GM19023 (cell line): ENCODE data around the gene ANXA11.
"Not testable (repeated sequence)": the region's sequence is repeated elsewhere in the genome, so short reads cannot be mapped to it uniquely, and the experiment has no call there.

Source experiments
- ATAC-seq: cut with Tn5 transposase; IDR thresholded peaks from one replicate; pipeline ENCODE4 v1.9.1; 2021; ENCODE audit warnings: mild to moderate bottlenecking, moderate library complexity; ENCODE audit not compliant: unreplicated experiment

ANXA11 gene

GRCh38 chr10:80210259-80210658 lies 4.9 kb upstream of the ANXA11 start:
- ATAC-seq = no peak

GRCh38 chr10:80207768-80208370 lies 2.5 kb upstream of the ANXA11 start:
- ATAC-seq = no peak

DNA sequence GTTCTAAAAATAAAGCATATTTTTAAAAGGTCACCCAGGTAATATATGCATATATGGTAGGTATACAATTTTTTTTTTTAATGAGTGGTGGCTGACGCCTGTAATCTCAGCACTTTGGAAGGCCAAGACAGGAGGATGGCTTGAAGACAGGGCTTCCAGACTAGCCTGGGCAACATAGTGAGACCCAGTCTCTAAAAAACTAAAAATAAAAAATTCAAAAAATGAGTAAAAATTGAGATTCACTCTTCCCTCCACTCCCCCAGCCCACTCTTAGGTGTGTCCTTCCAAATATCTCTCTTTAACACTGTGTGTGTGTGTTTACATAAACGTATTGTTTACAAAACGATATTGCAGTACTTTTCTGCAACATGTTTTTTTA lies 929 bp upstream of the ANXA11 start:
- ATAC-seq = no peak

GRCh38 chr10:80204677-80205476 lies 460 bp downstream of the ANXA11 start:
- ATAC-seq = peak; percentile 43

DNA sequence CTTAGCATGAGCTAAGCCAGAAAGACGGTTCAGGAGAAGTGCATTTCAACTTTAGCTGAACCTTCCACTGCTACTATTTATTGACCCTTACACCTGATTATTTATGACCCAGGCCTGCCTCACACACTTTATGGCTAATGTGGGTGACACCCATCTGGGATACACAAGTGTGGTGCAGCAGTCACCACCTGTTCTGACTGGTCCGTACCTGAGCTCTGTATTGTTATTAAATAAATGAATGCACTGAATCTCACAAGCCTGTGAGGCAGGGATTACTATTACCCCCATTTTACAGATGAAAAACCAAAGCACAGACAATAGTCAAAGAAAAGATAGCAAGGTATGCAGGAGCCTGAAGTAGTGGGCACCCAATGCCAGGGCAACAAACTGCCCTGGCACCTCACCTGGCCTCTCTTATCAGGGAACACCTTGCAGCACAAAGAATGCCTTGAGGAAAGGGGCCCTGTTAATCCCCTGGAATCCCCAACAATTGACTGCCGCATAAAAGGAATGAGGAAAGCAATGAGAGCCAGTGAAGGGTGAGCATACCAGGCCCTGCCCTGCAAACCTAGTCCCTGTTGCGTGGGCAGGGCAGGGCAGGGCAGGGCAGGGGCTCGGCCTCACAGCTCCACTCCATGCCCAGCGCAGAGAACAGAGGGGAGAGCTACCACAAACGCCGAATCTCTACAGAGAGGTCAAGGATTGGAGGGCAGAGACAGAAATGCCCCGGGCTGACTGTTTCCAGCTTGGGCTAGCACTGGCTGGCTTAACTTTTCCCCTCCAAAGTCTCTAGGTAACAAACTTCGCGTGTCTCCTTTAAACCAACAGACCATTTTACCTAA lies 1.3 kb downstream of the ANXA11 start:
- ATAC-seq = no peak

DNA sequence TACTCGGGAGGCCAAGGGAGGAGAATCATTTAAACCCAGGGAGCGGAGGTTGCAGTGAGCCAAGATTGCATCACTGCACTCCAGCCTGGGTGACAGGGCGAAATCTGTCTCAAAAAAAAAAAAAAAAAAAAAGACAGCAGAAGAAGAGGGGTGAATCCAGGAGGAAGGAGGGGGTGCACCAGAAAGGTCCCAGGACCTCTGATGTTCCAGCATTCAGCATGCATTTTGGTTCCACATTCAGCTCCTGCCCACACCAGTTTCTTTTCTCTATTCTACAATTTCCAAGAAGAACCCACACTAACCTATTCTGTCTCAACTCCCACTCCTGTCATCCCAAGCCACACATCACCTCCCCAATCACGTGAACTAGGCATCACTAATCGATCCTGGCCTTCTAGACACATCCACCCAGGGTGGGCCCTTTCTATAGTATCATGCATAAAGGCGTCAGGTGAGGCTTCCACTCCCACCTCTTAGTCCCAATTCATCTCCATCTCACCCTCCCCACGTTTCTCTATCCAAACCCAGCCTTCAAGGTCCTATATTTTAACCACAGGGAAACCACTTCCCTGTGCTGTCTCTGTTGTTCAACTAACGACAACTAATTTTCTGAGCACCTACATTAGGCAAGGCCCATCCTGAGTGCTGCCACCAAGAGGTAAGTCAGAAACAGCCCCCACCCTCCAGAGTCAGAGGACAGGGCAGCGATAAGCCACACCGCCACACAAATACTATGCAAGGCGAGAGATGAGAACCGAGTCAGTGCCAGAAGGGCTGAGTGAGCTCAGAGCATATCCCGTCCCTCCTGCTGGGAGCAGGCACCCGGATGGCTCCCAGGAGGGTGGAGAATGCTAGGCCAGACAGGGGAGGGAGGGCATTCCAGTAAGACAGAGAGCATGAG lies 2.2 kb downstream of the ANXA11 start:
- peak; percentile 48 for ATAC-seq

GRCh38 chr10:80202530-80202929 lies 2.8 kb downstream of the ANXA11 start:
- ATAC-seq = not testable (repeated sequence)

GRCh38 chr10:80201608-80202141 lies 3.7 kb downstream of the ANXA11 start:
- no peak for ATAC-seq

DNA sequence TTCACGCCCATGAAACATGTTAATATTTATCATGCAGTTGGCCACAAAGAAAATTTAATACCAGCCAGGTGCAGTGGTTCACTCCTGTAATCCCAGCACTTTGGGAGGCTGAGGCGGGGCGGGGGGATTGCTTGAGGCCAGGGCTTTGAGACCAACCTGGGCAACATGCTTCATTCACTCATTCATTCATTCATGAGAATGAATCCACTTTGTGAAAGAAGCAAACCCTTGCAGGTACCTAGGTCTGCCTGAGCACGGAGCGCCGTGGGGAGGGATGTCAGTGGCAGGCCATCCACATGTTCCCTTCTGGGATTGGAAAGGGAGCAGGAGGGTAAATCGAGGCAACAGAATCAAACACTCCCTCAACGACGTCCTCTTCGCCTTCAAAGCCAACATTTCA lies 4.7 kb downstream of the ANXA11 start:
- ATAC-seq = no peak

DNA sequence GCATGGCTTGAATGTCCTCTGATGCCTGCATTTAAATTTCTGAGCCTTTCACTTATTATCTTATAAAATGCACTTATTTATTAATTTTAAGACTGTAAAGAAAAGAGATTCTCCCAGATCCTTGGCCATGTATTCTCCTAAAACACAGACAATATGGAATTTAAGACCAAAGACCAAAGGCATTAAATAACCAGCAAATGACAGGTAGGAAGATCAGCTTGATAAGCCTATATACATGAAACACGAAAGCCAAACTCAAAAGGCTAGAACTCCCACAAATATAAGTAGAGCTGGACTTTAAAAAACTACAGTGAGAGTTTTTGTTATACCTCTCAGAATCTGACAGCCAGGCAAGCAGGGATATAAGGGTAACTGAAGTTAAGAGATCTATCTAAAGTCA lies 5.1 kb downstream of the ANXA11 start:
- no peak for ATAC-seq

GRCh38 chr10:80199828-80200227 lies 5.5 kb downstream of the ANXA11 start:
- no peak for ATAC-seq

- no peak for ATAC-seq
Observed at GRCh38 chr10:80197972-80198916, 7.1 kb downstream of the ANXA11 start.

- ATAC-seq = peak; percentile 7
Observed at GRCh38 chr10:80196950-80197315, 8.4 kb downstream of the ANXA11 start.

DNA sequence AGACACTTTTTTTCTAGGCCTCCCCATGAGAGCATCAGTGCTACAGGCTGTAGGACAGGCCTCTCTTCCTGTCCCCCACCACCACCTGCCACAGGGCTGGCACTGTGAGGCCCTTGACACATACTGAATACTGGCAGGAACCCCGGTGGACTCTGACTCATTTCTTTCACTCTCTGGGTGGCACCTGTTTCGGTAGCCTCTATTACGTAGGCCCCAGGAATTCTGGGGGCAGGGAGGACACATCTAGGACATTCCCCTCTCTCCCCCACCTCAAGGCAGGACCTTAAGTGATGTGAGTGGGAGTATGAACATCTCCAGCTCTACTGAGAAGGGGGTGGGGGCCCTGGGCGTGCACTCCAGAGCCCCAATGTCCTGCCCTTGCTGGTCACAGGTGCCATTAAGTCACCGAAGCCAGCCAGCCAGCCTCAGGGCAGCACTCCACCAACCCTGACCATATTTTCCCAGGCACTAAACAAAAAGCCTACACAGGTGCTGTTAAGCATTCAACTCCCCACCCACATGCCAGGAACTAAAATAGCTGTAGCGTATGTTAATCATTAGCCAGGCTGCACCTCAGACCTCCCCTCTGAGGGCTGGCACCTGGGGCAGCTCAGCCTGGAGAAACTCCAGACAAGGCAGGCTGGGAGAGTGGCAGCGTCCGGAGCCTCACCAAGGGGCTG lies 8.9 kb downstream of the ANXA11 start:
- ATAC-seq = peak; percentile 85

DNA sequence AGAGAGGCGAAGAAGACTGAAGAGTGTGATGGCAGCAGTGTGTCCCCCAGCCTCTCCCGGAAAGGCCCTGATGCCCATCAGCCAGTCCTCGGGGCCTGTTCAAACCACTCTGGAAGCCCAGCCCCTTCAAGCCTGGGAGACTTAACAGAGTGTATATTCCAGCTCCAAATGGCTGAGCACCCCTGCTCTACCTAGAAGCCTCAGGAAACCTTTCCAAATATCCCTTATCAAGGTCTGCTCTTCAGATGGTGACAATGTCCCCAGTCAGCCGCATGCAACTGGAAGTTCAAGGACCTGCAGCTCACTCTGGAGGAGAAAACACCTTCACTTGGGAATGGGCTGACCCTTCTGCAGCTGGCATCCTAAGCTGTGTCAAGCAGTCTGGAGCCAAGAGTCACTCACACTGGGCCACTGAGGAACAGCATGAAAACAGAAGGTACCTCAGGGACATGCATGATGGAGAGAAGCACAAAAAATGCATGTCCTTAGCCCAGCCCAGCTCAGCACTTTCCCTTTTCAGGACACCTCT lies 10.2 kb downstream of the ANXA11 start:
- no peak for ATAC-seq

- no peak for ATAC-seq
Observed at GRCh38 chr10:80194373-80195045, 10.8 kb downstream of the ANXA11 start.

DNA sequence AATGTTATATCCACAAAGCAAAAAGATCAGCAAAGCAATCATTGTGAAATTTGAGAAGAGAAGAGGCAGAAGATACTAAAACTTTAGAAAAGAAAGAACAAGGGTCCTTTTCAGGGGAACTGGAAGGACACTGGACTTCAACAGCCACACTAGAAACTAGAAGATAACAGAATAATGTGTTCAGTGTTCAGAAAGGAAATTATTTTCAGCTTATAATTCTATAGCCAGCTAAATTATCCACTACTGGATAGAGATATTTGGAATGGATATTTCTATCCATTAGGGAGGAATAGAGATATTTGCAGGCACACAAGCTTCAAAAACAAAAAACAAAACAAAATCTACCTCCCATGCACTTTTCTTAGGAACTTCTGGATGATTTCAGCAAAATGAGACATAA lies 12.8 kb downstream of the ANXA11 start:
- no peak for ATAC-seq
